Measurements from ENCODE around the gene CNTN1. TPM values are rescaled to one million over a fixed set of nuclear protein-coding genes. Genes with fewer than 3 reads are reported as not detected.

Gene CNTN1
- total RNA-seq, 1 donor from 2014 or later: 2.3 TPM

DNA sequence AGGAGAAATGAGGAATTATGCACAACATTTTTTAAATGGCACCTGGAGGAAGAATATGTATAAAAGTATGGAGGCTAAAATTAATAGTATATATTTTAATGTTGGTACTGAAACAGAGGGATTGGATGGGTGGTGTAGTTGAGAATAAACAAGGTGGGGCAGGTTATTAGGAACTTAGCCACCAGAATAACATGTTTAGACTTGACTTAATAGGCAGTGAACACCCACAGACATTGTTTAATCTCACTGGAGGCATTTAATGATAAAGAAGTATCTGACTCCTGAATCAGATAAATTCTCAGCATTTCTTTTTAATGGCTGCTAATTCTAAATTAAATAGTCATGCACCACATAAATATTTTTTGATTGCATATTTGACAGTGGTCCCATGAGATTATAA is 139.7 kb downstream of the CNTN1 start:
- no peak for DNase-seq (ENCODE audit: low read depth)
- no peak overlapping the region for H3K4me3 ChIP-seq (ENCODE audit: low read depth, low read length)
- TF ChIP-seq CTCF (conservative IDR thresholded peaks at IDR 0.05; ENCODE audit: low read depth, low read length): no peak

DNA sequence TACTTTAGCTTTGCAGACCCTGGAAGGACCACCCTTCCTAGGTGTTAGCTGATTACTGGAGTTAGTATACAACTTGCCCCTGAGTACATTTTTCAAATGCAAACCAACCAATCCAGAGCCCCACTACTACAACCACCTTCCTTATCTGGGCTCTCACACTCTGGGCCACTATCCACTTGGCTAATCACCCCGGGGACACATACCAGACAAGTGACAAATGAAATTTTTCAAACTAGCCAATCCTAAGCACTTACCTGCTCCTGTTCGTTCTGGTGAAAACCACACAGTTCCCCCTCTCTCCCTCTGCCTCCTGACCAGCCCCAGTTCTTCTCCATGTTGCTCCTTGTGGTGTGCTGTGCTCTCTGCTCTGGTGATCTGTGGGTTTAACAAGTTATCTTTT is 140.4 kb downstream of the CNTN1 start:
- DNase-seq (ENCODE audit: low read depth): no peak
- no peak overlapping the region for H3K4me3 ChIP-seq (ENCODE audit: low read depth, low read length)
- no peak for TF ChIP-seq CTCF (conservative IDR thresholded peaks at IDR 0.05; ENCODE audit: low read depth, low read length)

DNA sequence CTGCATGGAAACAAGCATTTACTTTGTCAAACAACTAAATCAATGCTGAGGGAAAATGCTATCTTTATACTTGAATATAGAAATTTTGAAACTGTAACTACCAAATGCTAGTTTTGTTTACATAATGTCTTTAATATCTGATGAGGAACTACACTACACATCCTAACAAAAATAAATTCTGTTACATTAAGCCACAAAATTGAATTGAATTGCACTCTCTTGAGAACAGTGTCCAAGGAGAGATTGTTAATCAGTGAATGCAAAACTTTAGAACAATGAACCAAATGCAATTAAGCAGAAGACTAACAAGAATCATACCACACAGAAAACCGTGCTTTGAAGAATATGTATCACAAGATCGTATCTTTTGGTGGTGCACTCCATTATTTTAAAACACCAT is 141.6 kb downstream of the CNTN1 start:
- H3K4me3 ChIP-seq (ENCODE audit: low read depth, low read length): no peak overlapping the region
- DNase-seq (ENCODE audit: low read depth): no peak
- no peak for TF ChIP-seq CTCF (conservative IDR thresholded peaks at IDR 0.05; ENCODE audit: low read depth, low read length)

- DNase-seq (ENCODE audit: low read depth): no peak
- no peak overlapping the region for H3K4me3 ChIP-seq (ENCODE audit: low read depth, low read length)
- TF ChIP-seq CTCF (conservative IDR thresholded peaks at IDR 0.05; ENCODE audit: low read depth, low read length): no peak
These were observed 142.1 kb downstream of the CNTN1 start for GRCh38 chr12:40834321-40834720.

DNA sequence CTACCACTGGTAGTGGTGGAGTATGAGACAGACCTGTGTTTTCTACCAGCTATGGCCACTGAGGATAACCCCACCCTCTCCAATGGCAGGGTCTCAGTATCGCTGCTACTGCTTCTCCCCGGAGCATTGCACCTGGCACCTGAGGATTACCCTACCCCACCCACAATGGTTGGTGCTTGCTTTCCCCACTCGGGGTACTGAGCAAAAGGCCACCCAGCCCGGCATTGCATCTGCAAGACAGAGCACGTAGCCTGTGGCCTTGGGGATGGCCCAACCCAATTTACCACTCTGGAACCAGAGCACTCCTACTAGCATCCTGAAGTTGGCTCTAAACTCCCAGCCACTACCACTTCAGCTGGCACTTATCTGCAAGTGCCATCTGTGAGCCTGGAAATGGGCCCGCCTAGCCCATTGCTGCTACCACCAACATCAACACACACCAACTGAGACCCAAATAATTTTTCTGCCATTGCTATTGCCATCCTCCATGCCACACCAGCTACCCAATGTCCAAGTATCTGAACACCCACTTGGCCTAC is 145.7 kb downstream of the CNTN1 start:
- no peak overlapping the region for H3K4me3 ChIP-seq (ENCODE audit: low read depth, low read length)
- no peak for DNase-seq (ENCODE audit: low read depth)
- no peak for TF ChIP-seq CTCF (conservative IDR thresholded peaks at IDR 0.05; ENCODE audit: low read depth, low read length)

GRCh38 chr12:40843495-40843894 is 151.3 kb downstream of the CNTN1 start:
- DNase-seq (ENCODE audit: low read depth): no peak
- H3K4me3 ChIP-seq (ENCODE audit: low read depth, low read length): no peak overlapping the region
- no peak for TF ChIP-seq CTCF (conservative IDR thresholded peaks at IDR 0.05; ENCODE audit: low read depth, low read length)

DNA sequence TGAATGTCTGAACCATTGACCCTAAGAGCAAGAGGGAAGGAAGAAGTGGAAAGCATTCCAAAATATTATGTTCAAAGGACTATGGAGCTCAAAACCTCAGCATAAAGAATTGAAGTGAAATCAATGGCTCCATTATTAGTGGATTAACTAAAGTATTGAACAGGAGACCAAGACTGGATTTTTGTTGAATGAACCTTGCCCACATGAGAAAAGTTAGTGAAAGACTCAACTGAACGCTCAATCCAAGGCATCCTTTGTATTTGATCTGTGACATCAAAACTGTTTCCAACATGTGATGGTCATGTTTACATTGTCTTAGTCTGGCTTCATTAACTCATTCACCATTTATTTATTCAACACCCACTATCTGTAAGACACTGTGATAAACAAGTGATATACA is 161.0 kb downstream of the CNTN1 start:
- no peak for DNase-seq (ENCODE audit: low read depth)
- no peak for TF ChIP-seq CTCF (conservative IDR thresholded peaks at IDR 0.05; ENCODE audit: low read depth, low read length)
- no peak overlapping the region for H3K4me3 ChIP-seq (ENCODE audit: low read depth, low read length)
